Endometrium (tissue), 2 donors: Measurements from ENCODE around the gene IL12RB1.

Experiments used
- FAIRE-seq: peaks from 2 replicates; lab custom pipeline; 2012; peaks lifted over from hg19 to GRCh38; lab: Jason Lieb, UNC
- donor health status: control.
- donor health status: control.

IL12RB1 gene

DNA sequence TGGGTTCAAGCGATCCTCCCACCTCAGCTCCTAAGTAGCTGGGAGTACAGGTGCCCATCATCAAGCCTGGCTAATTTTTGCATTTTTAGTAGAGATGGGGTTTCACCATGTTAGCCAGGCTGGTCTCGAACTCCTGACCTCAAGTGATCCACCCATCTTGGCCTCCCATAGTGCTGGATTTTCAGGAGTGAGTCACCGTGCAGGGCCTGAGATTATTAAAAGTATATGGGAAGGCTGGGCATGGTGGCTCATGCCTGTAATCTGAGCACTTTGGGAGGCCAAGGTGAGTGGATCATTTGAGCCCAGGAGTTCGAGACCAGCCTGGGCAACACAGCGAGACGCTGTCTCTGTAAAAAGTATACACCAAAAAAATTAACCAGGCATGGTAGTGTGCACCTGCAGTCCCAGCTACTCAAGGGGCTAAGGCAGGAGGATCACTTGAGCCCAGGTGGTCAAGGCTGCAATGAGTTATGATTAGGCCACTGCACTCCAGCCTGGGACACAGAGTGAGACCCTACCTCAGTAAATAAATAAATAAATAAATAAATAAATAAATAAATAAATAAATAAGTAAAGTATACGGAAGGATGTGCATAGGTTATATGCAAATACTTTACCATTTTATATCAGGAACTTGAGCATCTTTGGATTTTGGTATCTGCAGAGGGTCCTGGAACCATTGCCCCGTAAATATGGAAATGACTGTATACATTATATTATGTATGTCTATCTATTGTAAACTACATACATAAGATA, 854 bp downstream of the IL12RB1 start:
- FAIRE-seq = no peak

DNA sequence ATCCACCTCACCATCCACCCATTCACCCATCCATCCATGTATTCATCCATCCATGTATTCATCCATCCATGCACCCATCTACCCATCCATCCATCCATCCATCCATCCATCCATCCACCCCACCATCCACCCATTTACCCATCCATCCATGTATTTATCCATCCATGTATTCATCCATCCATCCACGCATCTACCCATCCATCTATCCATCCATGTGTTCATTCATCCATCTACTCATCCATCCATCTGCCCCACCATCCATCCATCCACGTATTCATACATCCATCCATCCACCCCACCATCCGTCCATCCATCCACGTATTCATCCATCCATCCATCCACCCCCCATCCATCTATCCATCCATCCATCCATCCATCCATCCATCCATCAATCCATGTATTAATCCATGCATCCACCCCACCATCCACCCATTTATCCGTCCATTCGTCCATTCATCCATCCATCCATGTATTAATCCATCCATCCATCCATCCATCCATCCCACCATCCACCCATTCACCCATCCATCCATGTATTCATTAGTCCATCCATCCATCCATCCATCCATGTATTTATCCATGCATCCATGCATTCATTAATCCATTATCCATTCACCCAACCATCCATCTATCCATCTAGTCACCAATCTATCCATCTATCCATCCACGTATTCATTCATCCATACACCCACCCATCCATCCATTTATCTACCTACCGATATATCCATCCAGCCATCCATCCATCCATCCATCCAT, 2.6 kb downstream of the IL12RB1 start:
- FAIRE-seq = no peak

GRCh38 chr19:18074192-18074591, 12.5 kb downstream of the IL12RB1 start:
- no peak for FAIRE-seq

- FAIRE-seq = no peak
Measured at GRCh38 chr19:18073197-18073596, 13.5 kb downstream of the IL12RB1 start.

GRCh38 chr19:18072335-18072734, 14.4 kb downstream of the IL12RB1 start:
- no peak for FAIRE-seq

- no peak for FAIRE-seq
Measured at GRCh38 chr19:18070181-18070580, 16.6 kb downstream of the IL12RB1 start.

DNA sequence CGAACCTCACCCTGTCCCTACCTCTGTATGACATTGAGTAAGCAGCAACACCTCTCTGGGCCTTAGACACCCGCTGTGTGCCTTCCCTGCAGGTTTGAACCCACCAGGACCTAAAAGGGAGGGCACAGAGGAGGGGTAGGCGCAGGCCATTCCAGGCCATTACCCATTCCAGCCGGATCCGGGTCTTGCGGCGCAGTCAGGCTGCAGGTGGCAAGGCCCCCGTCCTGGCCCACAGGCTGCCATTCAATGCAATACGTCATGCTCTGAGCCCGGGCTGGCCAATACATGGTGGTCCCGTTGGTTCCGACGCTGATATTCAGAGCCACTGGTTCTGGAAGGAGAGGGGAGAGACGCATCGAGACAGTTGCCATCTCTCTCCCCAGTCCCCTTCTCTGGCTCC, 17.4 kb downstream of the IL12RB1 start:
- FAIRE-seq = no peak

GRCh38 chr19:18068395-18068794, 18.3 kb downstream of the IL12RB1 start:
- FAIRE-seq = no peak

- no peak for FAIRE-seq
Measured at GRCh38 chr19:18065173-18065495, 21.6 kb downstream of the IL12RB1 start.

DNA sequence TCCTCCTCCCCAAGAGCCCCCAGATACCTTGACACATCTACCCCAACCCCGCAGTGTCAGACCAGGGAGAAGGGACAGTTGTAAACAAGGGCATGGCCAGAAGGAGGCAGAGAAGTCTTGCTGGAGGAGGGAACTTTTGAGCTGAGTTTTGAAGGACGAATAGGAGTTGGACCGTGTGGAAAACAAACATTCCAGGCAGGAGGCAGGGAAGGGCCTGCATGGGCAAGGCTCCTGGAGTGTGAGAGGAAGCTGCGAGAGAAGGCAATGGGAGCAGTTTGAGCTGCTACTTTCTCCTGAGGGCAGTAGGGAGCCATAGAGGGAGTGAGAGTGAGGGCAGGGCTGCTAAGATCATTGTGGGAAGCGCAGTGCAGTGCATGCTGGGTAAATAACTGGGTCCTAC, 23.3 kb downstream of the IL12RB1 start:
- FAIRE-seq = no peak

DNA sequence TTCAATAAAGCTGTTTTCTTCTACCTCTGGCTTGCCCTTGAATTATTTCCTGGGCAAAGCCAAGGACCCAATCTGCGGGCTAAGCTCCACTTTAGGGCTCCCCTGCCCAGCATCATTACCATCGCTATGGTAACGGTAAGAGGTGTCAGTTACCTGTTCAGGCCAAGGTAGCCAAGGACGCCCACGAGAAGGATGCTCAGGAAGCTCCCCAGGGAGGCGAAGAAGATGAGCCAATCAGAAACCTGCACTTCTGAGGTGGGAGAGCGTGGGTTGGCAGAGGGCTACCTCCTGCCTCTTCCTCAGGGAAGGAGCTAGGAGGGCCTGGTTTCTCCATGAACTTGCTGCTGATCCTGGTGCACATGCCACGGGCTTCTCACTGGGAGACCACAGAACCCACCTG, 24.7 kb downstream of the IL12RB1 start:
- no peak for FAIRE-seq

DNA sequence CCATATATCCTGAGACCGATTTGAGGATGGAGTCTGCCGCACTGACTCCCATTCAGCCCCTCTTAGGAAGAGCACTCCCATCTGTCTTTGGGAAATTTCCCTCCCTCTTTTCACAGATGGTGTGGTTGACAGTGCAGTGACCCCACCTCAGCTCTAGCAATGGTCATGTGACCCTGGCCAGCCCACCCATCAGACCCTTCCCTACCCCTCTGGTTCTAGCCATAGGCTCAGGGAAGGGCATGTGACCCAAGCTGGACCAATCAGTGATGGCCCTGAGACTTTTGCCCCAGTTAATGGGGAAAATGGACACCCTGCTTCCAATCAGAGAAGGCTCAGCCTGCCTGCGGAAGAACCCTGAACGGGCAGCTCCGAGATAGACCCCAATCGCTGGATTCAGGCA, 26.3 kb downstream of the IL12RB1 start:
- no peak for FAIRE-seq

GRCh38 chr19:18059902-18060301, 26.8 kb downstream of the IL12RB1 start:
- no peak for FAIRE-seq

DNA sequence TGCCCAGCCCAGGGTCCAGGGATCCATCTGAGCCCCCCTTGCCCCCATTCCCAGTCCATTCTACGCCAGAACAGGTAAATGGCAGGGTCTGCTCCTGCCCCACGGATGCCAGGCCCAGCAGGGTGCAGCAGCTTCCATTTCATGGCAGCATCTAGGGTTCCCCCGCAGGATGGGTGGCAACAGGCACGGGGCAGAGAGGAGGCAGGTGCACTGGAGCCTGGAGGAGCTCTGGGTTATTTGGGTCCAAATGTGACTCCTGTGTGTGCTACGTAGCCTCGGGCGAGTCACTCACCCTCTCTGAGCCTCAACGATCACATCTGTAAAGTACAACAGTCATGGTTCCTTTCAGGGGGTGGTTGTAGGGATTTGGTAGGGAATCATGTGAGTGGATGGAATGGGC, 27.4 kb downstream of the IL12RB1 start:
- no peak for FAIRE-seq

- FAIRE-seq = no peak
Measured at GRCh38 chr19:18058208-18059009, 28.3 kb downstream of the IL12RB1 start.

DNA sequence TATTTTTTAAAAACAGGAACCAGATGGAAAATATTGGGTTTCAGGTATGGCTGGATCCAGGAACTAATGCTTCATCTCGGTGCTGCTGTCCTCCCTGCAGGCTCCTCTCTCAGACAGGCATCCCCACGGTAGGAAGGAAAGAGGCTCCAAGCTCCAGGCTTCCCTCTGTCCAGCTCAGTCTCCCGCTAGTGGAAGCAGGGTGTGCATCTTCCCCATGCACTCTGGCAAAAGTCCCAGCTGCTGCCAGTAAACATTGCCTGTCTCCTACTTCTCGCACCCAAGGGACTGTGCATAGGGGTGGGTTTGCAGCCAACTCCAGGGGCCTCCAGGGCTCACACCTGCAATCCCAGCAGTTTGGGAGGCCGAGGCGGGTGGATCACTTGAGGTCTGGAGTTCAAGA, 29.2 kb downstream of the IL12RB1 start:
- FAIRE-seq = no peak

- no peak for FAIRE-seq
Measured at GRCh38 chr19:18055967-18056366, 30.8 kb downstream of the IL12RB1 start.

- FAIRE-seq = no peak
Measured at GRCh38 chr19:18053576-18054219, 33.0 kb downstream of the IL12RB1 start.

DNA sequence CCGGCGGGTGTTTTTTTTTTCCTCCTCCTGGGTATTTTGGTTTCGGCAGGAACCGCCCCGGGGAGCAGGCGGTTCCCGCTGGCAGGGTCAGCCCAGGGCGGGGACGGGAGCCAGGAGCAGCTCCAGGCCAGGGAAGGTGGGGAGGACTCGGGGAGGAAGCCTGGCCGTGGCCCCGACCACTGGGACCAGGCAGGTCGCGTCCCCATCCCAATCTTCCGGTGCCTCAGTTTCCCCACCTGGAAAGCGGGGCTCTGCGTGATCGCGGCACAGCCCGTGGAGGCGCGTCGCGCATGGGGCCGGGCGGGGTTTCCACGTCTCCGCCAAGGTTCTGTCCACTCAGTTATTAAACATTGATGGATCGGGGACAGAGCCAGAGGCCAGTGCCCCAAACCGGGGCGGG, 34.8 kb downstream of the IL12RB1 start:
- no peak for FAIRE-seq

- FAIRE-seq = peak; percentile 37
Measured at GRCh38 chr19:18049385-18049784, 37.3 kb downstream of the IL12RB1 start.

- no peak for FAIRE-seq
Measured at GRCh38 chr19:18046059-18046718, 40.5 kb downstream of the IL12RB1 start.
